SW480 (cell line): ENCODE measurements around the gene N4BP2L2.
A peak's percentile ranks its signal among the peaks of the same experiment; 100 is the strongest.

Experiments used
- DNase-seq: peaks from one replicate; pipeline ENCODE4 v3.0.0-alpha.2; 2016; ENCODE audit warnings: low spot score

Gene N4BP2L2

DNA sequence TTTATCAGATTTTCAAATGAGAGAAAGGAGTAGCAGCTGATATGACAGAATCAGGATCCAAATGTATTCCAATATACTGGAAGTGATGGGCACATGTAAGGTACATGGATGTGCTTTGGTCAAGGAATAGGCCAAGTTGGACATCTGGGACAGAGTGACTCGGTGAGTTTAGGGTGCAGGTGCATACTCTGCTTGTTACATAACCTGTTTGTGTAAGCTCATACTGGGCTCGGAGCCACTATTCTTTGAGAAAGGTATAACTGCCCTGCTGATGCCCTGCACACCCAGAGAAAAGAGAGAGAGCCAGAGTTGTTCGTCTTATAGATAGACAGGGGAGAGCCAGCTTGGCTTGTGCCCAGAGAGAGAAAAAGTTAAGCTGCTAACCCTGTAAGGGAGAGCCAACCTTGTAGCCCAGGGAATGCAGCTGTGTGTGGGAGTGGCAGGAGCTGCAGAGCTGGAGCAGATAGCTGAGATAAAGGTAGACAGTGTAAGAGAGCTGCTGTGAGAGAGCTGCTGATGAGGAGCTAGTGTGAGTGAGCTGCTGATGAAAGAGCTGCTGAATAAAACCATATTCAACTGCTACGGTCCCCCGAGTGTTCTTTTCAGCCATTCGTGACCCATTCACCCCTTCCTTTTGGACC lies 70.0 kb downstream of the N4BP2L2 start:
- no peak for DNase-seq

- DNase-seq = no peak
These were observed 82.0 kb downstream of the N4BP2L2 start for GRCh38 chr13:32456591-32456990.

DNA sequence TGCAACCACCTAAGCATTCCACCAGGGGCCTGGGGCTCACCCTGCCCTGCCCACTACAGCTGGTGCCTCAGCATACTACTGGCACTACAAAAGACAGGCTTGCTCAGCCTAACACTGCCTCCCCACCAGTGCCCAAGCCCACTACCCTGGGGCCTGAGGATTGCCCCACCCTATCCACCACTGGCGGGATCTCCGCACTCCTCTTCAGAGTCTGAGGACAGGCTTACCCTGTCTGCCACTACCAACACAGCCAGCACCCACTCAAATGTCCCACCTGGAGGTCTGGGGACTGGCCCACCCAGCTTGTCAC lies 83.0 kb downstream of the N4BP2L2 start:
- no peak for DNase-seq

DNA sequence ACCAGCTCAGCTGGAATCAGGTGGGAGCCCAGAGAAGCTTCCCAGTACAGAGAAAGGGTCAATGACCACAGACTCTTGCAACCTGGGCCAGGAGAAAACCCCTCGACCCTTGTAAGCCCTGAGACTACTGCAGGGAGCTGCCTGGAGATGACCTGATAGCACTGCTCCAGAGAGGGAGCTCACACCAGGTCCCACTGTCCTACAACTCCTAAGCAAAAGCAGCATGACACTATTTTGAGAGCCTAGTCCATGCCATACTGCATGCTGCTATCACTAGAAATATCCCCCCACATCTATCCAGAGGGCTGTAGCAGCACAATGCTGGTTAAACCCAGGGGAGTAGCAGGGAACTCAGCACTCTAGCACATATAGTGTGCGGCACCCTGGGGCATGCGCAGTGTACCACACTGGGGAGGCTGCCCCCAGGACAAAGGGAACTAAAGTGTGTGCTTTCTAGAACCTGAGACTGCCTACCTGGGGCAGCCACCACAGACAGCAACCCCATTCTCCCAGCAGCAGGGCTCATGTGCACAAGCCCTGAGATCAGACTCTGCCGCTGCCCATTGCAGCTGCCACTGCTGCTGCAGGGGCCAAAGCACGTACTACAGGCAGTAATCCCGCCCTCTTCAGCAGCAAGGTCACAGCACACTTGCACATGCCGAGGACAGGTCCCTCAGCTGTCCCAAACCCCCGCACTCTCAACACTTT lies 83.6 kb downstream of the N4BP2L2 start:
- no peak for DNase-seq

- DNase-seq = no peak
These were observed 84.6 kb downstream of the N4BP2L2 start for GRCh38 chr13:32453981-32454380.

DNA sequence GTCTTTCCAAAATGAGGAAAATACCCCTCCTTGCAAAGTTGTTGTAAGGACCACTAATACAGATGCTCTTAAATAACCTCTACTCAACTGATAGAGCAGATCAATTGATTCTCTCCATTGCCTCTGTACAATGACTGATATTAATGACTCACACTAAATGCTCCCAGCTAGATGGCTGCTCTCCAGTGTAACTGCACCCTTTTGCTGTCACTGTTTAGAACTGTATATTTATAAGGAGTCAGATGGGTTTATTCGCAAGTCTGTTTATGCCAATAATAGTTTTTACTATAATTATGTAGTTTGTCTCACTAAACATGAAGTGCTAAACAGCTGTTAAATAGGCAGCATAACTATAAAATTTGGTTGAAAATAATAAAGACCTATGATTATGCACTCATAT lies 89.6 kb downstream of the N4BP2L2 start:
- no peak for DNase-seq

GRCh38 chr13:32447894-32448623 lies 90.5 kb downstream of the N4BP2L2 start:
- DNase-seq = no peak

- DNase-seq = no peak
These were observed 91.7 kb downstream of the N4BP2L2 start for GRCh38 chr13:32446773-32447465.

GRCh38 chr13:32446220-32446619 lies 92.4 kb downstream of the N4BP2L2 start:
- DNase-seq = no peak

- no peak for DNase-seq
These were observed 93.1 kb downstream of the N4BP2L2 start for GRCh38 chr13:32445461-32445860.

DNA sequence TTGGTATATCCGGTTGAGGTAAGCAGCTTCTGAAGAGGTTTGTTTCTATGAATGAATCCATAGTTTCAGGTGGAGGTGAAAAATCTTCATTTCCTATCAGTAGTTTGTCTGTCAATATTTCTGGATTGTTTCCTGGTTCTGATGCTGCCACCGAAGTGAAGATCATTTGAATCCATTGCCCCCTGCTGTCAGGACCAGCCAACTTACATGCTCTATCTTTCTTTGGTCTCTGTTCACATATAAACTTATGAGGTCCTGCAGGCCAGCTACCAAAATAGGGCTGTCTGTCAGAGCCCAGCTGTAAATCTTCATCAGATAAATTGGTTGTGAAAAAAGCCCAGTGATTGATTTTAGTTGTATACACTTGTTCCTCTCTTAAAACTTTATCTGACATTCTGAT lies 95.5 kb downstream of the N4BP2L2 start:
- DNase-seq = peak; percentile 54

- DNase-seq = no peak
These were observed 99.7 kb downstream of the N4BP2L2 start for GRCh38 chr13:32438871-32439270.

- DNase-seq = no peak
These were observed 105.7 kb downstream of the N4BP2L2 start for GRCh38 chr13:32432856-32433255.

DNA sequence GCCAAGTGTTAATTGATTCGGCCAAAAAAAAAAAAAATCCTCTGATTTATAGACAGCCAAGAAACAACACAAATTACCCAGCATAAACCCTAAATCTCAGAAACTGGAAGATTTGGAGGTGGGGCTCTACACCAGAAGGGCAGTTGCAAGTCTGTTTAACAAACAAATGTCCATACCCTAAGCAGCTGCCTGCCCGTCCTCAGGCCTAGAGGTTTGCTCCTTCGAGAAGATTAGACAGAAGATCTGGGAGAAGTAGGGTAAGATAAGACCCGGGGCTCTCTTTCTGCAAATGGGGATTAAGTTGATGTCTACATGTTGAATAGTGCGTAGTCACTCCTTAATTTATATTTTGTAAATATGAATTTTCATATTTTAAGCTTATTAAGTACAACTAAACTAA lies 107.2 kb downstream of the N4BP2L2 start:
- no peak for DNase-seq

DNA sequence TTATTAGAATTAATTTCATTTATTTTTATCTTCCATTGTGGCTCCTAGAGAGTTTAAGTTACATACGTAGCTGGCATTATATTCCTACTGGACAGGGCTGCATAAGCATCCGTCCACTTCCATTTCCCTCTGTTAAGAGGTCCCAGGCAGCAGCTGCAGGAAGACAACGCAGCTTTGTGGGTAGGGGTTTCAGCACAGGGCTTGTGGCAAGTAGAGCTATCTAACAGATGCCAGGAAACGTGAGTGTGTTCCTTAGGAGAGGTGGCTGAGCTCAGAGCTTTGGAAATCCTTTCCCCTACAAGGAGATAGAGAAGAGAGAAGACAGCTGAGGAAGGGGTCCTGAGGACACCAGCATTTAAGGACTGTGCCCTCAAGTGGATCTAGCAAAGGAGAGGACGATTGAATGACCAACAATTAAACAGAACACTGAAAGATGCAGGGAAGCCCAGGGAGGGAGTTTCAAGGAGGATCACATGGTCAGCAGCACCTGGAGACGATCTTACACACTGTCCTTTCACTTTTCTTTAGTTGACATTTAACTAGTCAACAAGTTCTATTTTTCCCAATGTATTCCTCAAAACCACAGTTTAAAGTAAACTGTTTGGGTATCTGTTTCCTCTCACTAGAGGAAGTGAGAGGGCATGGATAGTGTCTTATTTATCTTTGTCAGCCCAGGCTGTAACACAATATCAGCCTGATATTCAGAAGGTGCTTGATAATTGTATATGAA lies 108.4 kb downstream of the N4BP2L2 start:
- DNase-seq = no peak

DNA sequence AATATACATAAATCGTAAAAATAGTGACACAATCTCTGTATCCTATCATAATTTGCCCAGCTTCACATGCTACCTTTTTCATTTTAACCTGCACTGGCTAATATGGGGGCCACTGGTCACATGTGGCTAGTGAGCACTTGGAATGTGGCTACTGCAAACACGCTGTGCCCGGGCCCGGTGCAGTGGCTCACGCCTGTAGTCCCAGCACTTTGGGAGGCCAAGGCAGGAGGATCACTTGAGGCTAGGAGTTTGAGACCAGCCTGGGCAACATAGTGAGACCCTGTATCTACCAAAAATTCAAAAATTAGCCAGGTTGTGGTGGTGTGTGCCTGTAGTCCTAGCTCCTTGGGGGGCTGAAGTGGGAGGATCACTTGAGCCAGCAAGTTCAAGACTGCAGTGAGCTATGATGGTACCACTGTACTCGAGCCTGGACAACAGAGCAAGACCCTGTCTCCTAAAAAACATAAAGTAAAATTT lies 109.1 kb downstream of the N4BP2L2 start:
- no peak for DNase-seq

DNA sequence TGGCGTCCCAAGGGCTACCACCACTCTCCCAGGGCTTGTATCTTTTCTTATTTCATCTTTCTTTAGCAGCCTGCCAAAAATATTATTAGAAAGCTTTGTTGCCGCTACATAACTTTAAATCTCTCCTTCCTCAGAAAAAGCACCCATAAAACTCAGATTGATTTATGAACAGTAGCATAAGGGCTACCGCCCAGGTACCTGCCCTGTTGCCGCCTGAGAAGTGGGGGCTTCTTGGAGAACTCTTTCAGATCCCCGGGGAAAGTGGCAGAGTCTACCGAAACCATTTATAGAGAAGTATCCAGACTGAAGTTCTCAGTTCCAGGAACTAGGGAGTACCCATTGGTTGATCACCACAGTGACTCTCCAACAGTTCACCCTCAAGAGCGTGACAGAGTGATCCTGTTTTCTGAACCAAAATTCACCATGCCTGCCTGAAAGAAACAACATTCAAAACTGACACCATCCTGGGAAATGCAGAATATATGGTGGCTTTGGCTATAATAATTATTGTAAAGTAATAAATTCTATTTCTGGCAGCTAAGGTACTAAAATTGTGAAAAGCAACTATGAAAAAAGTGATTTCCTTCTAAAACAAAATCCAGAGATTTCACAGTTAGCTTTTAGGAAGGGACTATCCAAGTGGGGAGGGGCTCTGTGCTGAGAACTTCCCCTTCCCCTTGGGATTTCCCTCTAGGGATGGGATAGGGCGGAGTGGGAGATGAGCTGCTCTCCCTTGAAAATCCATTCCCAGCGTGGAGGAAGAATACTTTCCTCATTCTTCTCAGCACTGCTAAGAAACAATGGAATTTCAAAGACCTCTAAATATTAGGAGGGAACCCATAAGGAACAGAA lies 109.8 kb downstream of the N4BP2L2 start:
- DNase-seq = no peak

DNA sequence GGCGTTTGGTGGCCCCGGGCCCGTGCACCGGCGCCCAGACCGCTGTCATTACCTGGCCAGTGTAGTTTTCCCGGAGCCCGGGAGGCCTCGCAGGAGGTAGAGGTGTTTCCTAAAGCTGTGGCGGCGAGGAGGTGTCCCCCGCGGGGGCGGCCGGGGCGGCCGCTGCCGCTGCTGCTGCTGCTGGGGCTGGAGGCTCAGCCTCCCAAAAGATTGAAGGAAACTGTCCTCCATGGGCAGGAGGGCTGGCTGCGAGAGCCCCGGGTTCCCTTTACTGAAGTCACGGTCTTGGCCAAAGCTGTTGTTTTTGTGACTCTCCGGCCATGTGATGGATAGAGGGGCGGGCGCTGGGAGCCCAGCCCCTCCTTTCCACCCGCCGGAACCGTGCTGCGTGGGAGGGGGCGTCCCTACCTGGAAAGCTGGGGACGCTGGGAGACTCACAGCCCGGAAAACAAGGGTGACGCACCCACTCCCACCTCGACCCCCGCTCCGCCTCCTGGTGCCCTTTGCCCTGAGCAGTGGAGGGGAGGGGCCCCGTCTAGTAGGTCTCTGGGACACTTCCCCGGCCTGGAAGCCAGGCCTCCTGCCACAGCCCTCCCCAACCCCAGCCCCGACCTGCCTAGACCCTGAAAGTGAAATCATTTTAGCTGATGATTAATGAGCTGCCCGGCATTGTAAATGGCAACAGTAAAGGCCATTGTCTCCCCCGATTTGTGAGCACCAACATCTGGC lies 110.6 kb downstream of the N4BP2L2 start, which contains the start of gene N4BP2L1:
Gene N4BP2L1 (minus strand): TSS at position 279 of the 729 bp plus-strand sequence. CDS start 48 bp downstream, at position 231.
- DNase-seq = peak; percentile 70

- DNase-seq = peak; percentile 33
These were observed 111.4 kb downstream of the N4BP2L2 start for GRCh38 chr13:32426990-32427851.
